Vagina (tissue), 2 donors: Measurements from ENCODE around the gene SMAP1.

Source experiments
- POLR2A ChIP-seq, 2 donors: fragments of 450-650 bp; IDR thresholded peaks; one replicate each; pipeline ENCODE4 v1.6.1; 2017; ENCODE audit warnings: antibody characterized with exemption in 2 of 2, mild to moderate bottlenecking in 2 of 2, moderate library complexity in 2 of 2
- POLR2AphosphoS5 ChIP-seq, 2 donors: sonication (generic); formaldehyde crosslinking; IDR thresholded peaks; one replicate each; pipeline ENCODE4 v1.9.0; 2017; ENCODE audit warnings: antibody characterized with exemption in 2 of 2, mild to moderate bottlenecking in 2 of 2, low read depth in 1 of 2; ENCODE audit not compliant: insufficient read depth in 1 of 2
- TF ChIP-seq, protein P1 (sequence below), 3 experiments: fragments of 450-650 bp in 2 of 3; fragments of 200-600 bp in 1 of 3; sonication (generic) in 1 of 3; IDR thresholded peaks; one replicate each; pipeline ENCODE4 v1.5.1; 2017 to 2019; ENCODE audit warnings: antibody characterized with exemption in 3 of 3, mild to moderate bottlenecking in 2 of 3, moderate library complexity in 2 of 3

GRCh38 chr6:70903665-70904452, 236.2 kb downstream of the SMAP1 start:
- TF ChIP-seq, protein P1, sequence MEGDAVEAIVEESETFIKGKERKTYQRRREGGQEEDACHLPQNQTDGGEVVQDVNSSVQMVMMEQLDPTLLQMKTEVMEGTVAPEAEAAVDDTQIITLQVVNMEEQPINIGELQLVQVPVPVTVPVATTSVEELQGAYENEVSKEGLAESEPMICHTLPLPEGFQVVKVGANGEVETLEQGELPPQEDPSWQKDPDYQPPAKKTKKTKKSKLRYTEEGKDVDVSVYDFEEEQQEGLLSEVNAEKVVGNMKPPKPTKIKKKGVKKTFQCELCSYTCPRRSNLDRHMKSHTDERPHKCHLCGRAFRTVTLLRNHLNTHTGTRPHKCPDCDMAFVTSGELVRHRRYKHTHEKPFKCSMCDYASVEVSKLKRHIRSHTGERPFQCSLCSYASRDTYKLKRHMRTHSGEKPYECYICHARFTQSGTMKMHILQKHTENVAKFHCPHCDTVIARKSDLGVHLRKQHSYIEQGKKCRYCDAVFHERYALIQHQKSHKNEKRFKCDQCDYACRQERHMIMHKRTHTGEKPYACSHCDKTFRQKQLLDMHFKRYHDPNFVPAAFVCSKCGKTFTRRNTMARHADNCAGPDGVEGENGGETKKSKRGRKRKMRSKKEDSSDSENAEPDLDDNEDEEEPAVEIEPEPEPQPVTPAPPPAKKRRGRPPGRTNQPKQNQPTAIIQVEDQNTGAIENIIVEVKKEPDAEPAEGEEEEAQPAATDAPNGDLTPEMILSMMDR (IDR thresholded peaks at IDR 0.05): no peak
- TF ChIP-seq POLR2A (IDR thresholded peaks at IDR 0.05) (no peak), POLR2AphosphoS5 (IDR thresholded peaks at IDR 0.05; ENCODE audit: insufficient read depth in 1 of 2, low read depth in 1 of 2) (no peak)
